HG02852 (cell line): Measurements from ENCODE around the gene GMPPA.

Experiments used
- ATAC-seq: cut with Tn5 transposase; IDR thresholded peaks from one replicate; pipeline ENCODE4 v1.9.1; 2021; ENCODE audit warnings: mild to moderate bottlenecking, moderate library complexity; ENCODE audit not compliant: unreplicated experiment

GMPPA gene

DNA sequence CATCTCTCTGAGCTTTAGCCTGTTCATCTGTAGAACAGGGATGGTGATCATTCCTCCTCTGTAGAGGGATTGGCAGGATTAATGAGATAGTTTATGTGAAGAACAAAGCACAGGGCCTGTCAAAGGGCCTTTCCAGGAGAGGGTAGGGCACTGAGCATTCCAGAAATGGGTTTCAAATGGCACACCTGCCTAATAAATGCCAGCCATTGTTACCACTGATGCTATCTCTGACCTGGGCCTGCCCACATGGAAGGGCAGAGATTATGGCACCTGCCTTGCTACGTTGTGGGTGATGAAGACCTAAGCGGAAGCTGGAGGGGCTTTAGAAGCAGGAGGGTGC is 31.0 kb upstream of the GMPPA start:
- no peak for ATAC-seq

DNA sequence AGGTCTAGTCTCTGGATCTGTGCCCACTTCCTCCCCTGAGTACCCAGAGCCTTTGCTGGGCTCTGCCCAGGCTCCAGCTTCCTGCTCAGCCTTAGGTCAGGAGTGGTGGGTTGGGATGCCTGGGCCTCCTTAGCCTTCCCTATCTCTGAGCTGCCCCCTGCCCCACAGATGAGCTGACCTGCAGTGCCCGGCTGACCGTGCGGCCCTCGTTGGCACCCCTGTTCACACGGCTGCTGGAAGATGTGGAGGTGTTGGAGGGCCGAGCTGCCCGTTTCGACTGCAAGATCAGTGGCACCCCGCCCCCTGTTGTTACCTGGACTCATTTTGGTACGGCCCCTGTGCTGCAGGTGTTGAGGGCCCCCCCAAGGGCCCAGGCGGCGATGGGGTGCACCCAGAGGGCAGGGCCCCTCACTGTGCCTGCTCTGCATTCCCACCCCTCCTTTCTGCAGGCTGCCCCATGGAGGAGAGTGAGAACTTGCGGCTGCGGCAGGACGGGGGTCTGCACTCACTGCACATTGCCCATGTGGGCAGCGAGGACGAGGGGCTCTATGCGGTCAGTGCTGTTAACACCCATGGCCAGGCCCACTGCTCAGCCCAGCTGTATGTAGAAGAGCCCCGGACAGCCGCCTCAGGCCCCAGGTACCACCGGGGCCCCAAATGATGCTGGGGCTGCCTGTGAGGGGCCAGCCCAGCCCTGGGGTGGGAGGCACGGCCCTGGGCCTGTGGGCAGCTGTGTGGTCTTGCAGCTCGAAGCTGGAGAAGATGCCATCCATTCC is 30.1 kb upstream of the GMPPA start:
- no peak for ATAC-seq

DNA sequence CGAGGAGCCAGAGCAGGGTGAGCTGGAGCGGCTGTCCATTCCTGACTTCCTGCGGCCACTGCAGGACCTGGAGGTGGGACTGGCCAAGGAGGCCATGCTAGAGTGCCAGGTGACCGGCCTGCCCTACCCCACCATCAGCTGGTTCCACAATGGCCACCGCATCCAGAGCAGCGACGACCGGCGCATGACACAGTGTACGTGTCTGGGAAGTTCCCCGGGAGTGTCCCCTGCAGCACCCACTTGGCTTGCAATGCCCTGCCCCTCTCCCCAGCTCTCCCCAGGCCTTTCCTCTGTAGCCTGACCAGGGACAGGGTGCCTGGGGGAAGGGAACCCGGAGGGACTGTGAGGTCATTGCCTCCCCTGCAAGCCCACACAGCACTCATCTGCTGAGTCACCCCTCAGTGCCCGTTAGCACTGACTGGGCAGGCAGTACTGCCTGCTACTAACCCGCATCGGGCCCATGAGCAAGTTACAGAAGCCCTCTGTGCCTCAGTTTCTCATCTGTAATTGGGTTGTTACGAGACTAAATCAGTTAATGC is 29.4 kb upstream of the GMPPA start:
- ATAC-seq: no peak

DNA sequence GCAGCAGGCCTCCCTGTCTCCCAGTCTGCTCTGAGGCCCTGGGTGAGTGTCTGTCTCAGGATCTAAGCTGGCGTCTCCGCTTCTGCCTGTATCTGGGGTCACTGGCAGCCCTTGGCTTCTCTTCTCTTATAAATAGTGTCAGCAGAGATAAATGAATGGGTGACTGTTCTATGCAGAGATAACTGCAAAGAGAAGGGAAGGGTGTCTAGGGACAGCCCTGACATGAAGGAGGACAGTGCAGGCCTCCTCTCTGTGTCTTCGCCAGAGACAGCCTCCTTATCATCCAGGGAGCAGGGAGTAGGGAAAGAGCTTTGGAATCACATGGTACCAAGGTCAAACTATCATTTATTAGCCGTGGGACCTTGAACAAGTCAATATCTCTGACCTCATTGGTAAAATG is 28.3 kb upstream of the GMPPA start:
- ATAC-seq: no peak

DNA sequence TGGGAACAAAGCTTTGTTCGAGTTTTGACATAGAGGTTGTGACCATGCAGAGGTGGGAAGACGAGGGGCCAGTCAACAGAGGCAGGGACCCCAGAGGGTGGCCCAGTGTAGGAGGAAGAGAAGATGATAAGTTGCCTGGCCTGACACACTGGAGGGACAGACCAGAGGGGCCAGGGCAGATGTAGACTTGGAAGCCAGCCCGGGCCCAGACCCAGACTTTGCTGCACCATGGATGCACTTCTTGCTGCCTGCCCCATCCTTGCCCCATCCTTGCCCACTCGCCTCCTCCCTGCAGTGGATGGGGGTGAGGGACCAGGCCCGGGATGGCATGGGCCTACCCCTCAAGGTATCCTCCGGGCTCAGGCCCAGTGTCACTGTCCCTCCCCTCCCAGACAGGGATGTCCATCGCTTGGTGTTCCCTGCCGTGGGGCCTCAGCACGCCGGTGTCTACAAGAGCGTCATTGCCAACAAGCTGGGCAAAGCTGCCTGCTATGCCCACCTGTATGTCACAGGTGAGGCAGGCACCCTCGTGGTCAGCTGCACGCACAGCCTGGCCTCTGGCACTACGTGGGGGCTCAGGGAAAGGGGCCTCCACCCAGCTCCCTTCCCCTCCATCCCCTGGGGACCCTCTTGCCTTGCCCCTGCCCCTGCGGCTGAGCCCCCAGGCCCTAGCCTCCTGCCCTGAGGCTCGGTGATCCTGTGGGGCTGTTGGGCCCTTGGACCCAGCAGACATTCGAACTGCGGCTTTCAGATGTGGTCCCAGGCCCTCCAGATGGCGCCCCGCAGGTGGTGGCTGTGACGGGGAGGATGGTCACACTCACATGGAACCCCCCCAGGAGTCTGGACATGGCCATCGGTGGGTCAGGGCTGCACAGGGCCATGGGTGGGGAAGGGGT is 27.0 kb upstream of the GMPPA start:
- ATAC-seq: no peak

DNA sequence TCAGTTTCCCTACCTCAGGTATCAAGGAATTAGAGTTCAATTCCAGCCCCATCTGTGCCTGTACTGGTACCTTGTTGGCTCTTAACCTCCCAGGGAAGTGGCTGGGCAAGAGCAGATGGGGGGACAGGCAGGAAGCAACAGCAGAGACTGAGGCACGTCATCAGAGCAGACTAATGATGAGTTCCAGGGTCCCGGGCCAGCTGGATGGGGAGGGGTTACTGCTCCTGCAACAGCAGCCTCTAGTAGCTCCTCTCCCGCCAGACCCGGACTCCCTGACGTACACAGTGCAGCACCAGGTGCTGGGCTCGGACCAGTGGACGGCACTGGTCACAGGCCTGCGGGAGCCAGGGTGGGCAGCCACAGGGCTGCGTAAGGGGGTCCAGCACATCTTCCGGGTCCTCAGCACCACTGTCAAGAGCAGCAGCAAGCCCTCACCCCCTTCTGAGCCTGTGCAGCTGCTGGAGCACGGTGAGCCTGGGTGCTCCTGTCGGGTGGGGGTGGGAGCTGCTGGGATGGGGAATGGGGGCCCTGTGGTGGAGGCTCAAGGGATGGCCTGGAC is 26.0 kb upstream of the GMPPA start:
- ATAC-seq: no peak

DNA sequence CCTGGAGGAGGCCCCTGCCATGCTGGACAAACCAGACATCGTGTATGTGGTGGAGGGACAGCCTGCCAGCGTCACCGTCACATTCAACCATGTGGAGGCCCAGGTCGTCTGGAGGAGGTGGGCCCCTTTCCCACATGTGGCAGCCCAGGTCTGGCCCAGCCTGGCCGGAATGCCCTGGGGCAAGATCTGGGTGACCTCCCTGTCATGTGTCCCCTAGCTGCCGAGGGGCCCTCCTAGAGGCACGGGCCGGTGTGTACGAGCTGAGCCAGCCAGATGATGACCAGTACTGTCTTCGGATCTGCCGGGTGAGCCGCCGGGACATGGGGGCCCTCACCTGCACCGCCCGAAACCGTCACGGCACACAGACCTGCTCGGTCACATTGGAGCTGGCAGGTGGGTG is 25.2 kb upstream of the GMPPA start:
- ATAC-seq: no peak

DNA sequence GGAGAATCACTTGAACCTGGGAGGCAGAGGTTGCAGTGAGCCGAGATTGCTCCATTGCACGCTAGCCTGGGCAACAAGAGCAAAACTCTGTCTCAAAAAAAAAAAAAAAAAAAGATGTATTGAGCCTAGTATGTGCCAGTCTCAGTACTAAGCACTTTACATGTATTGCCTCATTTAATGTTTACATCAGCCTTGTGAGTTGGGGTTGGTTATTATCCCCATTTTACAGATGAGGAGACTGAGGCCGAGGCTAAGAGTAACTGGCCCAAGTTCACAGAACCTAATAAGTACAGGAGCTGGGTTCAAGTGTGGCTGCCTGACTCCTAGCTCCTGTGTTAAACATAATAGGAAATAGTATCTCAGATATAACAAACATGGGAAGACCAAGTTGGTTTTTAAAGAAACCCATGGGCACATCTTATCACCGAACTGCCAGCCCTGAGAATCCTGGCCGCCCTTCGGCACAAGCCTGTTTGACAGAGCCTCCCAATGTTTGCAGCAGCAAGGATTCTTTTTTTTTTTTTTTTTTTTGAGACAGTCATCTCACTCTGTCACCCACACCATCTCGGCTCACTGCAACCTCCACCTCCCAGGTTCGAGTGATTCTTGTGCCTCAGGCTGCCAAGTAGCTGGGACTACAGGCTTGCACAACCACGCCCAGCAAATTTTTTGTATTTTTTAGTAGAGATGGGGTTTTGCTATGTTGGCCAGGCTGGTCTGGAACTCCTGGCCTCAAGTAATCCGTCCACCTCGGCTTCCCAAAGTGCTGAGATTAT is 24.2 kb upstream of the GMPPA start:
- ATAC-seq: no peak

DNA sequence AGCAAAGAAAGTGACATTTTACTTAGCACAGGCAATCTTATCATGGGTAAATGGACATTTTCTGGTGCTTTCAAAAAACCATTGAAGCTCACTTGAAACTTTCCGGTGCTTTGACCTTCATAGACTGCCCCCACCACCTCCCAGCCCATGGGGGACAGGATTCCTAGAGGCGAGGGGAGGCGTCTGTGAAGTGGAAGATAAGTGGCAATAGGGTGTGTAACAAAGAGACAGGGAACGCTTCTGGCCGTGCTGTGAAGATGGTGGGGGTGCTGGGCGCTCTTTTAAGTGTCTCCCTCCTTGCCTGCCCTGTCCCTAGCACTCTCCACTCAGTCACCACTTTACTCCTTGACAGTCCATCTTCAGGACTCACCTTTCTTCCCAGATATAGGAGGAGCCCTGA is 23.4 kb upstream of the GMPPA start:
- ATAC-seq: no peak

DNA sequence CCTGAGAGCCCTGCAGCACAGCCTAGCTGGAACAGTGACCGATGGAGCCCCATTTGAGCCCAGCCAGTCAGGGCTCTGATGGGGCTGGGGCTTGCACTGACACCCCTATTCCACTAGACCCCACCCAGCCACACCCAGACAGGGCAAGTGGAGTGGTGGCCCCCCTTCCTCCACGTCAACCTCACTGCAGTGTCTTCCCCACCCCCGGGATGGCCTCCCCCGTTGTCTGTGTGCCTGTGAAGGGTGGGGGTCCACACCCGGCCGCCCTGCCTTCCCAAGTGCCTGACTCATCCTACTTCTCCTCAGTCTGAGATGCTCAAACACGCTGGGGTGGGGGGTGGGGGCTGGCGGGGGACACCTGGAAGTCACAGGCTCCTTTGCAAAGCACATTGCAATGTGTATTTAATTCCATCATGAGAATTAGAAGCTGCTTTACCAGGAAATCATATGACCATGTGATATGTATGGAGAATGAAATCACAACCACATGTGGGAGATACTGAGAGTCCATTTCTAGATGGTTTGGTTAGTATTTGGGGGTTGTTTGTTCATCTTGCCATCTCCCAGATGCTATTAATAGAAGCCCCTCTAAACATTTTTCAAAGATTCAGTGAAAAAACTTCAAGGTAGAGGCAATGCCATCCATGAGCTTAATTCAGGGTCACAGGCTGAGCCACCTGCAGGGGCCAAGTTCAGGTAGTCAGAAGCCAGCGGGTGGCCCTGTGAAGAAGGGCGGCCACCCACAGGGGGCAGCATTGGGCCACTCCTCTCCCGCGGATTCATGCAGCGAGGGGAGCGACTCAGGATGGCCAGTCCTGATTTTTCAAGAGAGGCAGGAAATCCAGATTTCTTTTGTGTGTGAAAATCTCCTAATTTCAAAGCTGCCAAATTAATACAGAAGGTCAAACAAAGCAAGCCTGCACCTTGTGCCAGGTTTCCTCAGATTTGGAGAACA is 22.7 kb upstream of the GMPPA start:
- no peak for ATAC-seq

DNA sequence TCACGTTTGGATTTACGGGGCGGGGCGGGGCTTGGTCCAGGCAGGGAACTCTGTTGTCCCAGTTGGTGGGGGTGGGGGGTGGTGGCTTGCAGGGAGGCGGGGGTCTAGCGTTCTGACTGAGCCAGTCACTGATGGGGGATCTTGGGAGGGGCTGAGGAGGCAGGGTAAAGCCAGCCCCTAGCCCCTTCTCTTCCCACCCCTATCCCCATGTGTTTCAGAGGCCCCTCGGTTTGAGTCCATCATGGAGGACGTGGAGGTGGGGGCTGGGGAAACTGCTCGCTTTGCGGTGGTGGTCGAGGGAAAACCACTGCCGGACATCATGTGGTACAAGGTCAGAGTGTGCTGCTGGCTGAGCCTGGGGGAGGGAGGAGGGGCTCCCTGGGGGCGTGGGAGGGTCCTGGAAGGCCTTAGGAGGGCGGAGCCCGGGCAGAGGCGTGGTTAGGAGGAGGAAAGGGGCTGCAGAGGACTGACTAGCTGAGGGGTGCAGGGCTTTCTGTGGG is 22.0 kb upstream of the GMPPA start:
- ATAC-seq: no peak

DNA sequence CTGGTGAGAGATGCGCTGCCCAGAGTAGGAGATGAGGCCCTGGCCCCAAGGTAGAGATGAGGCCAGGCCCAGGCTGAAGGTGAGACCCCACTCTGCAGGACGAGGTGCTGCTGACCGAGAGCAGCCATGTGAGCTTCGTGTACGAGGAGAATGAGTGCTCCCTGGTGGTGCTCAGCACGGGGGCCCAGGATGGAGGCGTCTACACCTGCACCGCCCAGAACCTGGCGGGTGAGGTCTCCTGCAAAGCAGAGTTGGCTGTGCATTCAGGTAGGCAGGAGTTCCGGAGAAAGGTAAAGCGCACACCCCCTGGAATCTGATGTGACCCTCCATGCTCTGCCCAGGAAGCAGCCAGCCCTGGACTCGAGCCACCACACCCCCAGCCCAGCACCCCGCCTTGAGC is 21.5 kb upstream of the GMPPA start:
- no peak for ATAC-seq

DNA sequence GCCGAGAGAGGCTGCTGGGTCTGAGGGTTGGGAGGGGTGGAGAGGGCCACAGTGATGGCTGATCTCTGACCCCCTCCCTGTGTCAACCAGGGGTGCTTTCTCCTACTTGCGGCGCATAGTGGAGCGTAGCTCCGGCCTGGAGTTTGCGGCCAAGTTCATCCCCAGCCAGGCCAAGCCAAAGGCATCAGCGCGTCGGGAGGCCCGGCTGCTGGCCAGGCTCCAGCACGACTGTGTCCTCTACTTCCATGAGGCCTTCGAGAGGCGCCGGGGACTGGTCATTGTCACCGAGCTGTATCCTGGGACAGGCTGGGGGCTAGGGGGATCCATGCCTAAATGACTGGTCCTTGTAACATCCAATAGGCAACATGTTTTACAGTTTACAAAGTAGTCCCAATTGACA is 20.9 kb upstream of the GMPPA start:
- ATAC-seq: no peak

DNA sequence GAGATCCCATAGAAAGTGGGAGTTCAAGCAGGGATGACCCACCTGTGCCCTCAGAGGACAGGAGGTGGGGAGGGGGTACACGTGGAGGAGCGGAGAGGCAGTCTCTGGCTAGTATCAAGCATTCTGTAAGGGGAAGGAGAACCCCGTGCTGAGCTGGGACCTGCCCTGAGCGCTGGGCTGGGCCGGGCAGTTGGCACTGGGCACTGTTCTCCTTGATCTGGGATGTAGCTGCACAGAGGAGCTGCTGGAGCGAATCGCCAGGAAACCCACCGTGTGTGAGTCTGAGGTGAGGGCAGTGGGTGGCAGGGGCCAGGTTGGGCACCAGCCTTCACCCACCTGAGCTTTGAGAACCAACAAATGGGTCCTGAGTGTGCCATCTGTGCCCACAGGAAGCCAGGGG is 19.8 kb upstream of the GMPPA start:
- ATAC-seq: no peak

DNA sequence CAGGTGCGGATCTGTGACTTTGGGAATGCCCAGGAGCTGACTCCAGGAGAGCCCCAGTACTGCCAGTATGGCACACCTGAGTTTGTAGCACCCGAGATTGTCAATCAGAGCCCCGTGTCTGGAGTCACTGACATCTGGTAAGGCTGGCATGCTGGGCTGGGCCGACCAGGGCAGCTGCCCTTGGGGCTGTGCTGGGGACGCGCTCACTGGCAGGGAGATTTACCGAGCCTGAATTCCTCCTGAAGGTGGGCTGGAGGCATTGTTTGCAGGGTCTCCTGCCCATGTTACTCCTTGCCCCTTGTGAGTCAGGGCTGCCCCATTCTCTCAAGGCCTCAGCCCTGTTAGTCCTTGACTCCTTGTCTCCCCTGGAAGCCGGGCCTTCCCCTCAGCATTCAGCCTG is 18.7 kb upstream of the GMPPA start:
- ATAC-seq: no peak

DNA sequence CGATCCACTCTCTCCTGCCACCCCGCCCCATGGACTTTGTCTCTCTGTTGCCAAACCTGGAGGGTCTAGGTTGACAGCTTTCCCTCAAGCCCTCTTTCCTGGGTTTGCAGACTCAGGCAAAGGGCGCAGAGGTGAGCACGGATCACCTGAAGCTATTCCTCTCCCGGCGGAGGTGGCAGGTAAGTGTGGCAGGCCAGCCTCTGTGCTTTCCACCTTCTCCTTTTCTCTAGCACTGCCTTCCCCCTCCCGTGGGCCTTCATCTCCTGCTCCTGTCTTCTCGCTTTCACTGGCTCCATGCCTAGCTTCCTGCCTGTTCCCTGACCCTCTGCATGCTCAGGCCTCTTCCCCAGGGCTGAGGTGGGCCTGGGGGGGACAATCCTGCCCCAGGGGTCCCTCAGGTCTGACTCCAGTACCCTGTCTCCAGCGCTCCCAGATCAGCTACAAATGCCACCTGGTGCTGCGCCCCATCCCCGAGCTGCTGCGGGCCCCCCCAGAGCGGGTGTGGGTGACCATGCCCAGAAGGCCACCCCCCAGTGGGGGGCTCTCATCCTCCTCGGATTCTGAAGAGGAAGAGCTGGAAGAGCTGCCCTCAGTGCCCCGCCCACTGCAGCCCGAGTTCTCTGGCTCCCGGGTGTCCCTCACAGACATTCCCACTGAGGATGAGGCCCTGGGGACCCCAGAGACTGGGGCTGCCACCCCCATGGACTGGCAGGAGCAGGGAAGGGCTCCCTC is 15.9 kb upstream of the GMPPA start:
- no peak for ATAC-seq

DNA sequence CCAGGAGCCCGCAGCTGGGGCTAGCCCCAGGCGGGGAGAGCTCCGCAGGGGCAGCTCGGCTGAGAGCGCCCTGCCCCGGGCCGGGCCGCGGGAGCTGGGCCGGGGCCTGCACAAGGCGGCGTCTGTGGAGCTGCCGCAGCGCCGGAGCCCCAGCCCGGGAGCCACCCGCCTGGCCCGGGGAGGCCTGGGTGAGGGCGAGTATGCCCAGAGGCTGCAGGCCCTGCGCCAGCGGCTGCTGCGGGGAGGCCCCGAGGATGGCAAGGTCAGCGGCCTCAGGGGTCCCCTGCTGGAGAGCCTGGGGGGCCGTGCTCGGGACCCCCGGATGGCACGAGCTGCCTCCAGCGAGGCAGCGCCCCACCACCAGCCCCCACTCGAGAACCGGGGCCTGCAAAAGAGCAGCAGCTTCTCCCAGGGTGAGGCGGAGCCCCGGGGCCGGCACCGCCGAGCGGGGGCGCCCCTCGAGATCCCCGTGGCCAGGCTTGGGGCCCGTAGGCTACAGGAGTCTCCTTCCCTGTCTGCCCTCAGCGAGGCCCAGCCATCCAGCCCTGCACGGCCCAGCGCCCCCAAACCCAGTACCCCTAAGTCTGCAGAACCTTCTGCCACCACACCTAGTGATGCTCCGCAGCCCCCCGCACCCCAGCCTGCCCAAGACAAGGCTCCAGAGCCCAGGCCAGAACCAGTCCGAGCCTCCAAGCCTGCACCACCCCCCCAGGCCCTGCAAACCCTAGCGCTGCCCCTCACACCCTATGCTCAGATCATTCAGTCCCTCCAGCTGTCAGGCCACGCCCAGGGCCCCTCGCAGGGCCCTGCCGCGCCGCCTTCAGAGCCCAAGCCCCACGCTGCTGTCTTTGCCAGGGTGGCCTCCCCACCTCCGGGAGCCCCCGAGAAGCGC is 15.0 kb upstream of the GMPPA start:
- ATAC-seq: no peak
